Muscle of arm (tissue), 14 donors: Measurements from ENCODE around the gene CNBD2. TPM values are rescaled to one million over a fixed set of nuclear protein-coding genes. Genes with fewer than 3 reads are reported as not detected.
A peak's percentile ranks its signal among the peaks of the same experiment; 100 is the strongest.
"Not testable (repeated sequence)": the region's sequence is repeated elsewhere in the genome, so short reads cannot be mapped to it uniquely, and the experiment has no call there.

Experiments
- DNase-seq: peaks from one replicate; pipeline ENCODE4 v3.0.0-alpha.2; 2013
- long read RNA-seq, 11 donors: transcript quantifications; one replicate each; lab custom pipeline, GENCODE V29; 2026
- polyA plus RNA-seq, 12 donors: library from polyadenylated mRNA; unstranded; fragments of 120-200 nt; gene quantifications; one replicate each; pipeline ENCODE4 v1.2.1, GENCODE V29; 2013; ENCODE audit not compliant: insufficient read length in 12 of 12

The CNBD2 gene
- polyA plus RNA-seq: under 1 TPM in 8 of 12 donors, not detected in 4; 0.25 to 0.62 (median 0.39) TPM
- long read RNA-seq, donor 1, partial matches to known transcripts: 0 of 3 reads
- long read RNA-seq, donor 1, other reads (novel, unspliced or antisense): 0 of 3 reads
- long read RNA-seq, donor 2, transcript CNBD2-206 (1 exons, 662 nt): major isoform, 6 of 6 reads
- long read RNA-seq, donor 2, partial matches to known transcripts: 0 of 6 reads
- long read RNA-seq, donor 2, other reads (novel, unspliced or antisense): 0 of 6 reads
- long read RNA-seq, donor 3, partial matches to known transcripts: 0 of 2 reads
- long read RNA-seq, donor 3, other reads (novel, unspliced or antisense): 0 of 2 reads
- long read RNA-seq, donor 4, partial matches to known transcripts: 0 of 2 reads
- long read RNA-seq, donor 4, other reads (novel, unspliced or antisense): 0 of 2 reads
- long read RNA-seq, donor 5, partial matches to known transcripts: 0 of 4 reads
- long read RNA-seq, donor 5, other reads (novel, unspliced or antisense): 0 of 4 reads
- long read RNA-seq, donor 6, partial matches to known transcripts: 0 of 1 reads
- long read RNA-seq, donor 6, other reads (novel, unspliced or antisense): 0 of 1 reads
- long read RNA-seq, donor 7, partial matches to known transcripts: 0 of 1 reads
- long read RNA-seq, donor 7, other reads (novel, unspliced or antisense): 0 of 1 reads
- long read RNA-seq, donor 8, partial matches to known transcripts: 0 of 2 reads
- long read RNA-seq, donor 8, other reads (novel, unspliced or antisense): 0 of 2 reads
- long read RNA-seq, donor 9, partial matches to known transcripts: 0 of 3 reads
- long read RNA-seq, donor 9, other reads (novel, unspliced or antisense): 0 of 3 reads
- long read RNA-seq, donor 10: 0 reads
- long read RNA-seq, donor 11, partial matches to known transcripts: 0 of 4 reads
- long read RNA-seq, donor 11, other reads (novel, unspliced or antisense): 0 of 4 reads

- DNase-seq: no peak
Observed at GRCh38 chr20:35967979-35968640, at the start of gene CNBD2. Gene CNBD2 (plus strand): TSS chr20:35968590. CDS start chr20:35968763, 173 bp downstream.

DNA sequence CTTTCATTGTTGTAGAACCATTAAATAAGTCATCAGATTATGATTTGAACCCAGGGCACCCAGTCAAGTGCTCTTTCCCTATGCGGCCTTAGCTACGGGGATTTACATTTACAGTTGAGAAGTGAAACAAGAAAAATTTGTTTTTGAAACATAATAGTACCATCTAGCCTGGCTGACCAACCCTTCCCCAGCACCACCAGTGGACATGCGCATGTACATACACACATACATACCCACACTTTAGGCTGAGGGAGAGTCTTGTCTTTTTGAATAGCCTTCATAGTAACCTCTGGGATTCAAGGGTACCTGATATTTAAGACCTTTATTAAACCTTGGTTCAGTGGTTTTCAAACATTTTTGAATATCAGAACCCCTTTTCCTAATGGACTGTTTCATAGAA is 47.9 kb upstream of the CNBD2 start:
- no peak for DNase-seq

GRCh38 chr20:35929301-35929700 is 39.1 kb upstream of the CNBD2 start:
- DNase-seq: no peak

DNA sequence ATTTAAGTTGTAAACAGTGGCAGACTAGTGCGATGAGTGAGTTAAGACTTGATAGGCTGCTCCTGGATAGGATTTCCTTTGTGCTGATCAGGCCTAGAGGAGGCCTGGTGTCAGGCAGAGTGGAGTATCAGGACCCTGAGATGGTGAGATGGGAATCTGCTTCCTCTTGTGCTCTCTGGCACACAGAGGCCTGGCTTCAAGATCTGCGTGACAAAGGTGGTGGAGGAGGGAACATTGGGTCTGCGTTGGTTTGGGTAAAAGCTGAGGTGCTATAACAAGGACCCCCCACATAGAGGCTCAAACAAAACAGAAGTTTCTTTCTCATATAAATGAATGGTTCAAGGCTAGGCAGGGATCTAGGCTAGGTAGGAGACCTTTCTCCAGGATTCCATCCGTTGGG is 34.3 kb upstream of the CNBD2 start:
- DNase-seq: no peak

- no peak for DNase-seq
Observed at GRCh38 chr20:35939264-35939663, 29.1 kb upstream of the CNBD2 start.

DNA sequence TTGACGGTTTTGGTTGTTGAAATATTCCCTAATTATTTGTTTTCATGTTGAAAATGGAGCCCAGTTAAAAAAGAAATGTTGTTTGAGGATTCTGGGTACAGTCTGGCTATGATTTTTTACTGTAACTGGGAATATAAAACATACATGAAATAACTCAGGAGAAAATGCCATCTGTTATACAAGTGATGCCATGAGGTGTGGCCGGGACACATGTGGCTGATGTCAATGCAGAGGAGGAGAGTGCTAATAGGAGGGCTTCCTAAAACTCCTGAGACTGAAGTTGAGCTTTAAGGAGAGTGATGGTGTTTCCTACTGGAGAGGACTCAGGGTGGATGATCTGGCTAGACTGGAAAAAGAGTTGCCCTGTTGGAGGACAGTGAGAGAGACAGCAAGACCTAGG is 26.8 kb upstream of the CNBD2 start:
- no peak for DNase-seq

DNA sequence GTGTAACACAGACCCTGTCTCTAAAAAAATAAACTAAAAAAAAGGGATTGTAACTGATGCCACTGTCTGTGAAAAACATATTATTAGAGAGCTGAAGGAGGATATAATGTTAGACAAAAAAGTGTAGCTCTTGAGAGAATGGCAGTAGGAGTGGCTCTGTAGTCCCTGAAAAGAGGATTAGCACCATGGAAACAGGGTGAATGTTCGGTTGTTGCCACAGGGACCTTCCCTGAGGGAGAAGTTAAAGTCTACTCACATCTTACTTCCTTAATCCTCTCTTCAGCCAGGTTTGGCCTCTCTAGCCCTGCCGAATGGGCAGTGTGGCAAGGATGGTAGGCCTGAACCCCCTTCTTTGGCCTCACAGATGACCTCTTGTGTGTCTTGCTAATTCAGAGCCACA is 26.1 kb upstream of the CNBD2 start:
- no peak for DNase-seq

DNA sequence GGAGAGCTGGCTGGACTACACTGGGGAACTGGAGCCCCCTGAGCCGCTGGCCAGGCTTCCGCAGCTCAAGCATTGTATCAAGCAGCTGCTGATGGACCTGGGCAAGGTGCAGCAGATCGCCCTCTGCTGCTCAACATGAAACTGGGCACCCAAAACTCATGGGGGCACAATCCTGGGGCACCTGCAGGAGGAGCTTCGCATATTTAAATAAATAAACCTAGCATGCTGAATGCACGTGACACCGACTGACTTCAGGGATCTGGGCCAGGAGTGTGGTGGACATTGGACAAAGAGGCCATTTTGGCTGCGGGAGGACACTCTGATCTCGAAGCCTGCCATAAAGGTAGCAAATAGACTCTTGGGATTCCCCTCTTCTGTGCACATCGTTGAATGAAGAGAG is 20.9 kb upstream of the CNBD2 start:
- DNase-seq: no peak

GRCh38 chr20:35947907-35948306 is 20.5 kb upstream of the CNBD2 start:
- no peak for DNase-seq

DNA sequence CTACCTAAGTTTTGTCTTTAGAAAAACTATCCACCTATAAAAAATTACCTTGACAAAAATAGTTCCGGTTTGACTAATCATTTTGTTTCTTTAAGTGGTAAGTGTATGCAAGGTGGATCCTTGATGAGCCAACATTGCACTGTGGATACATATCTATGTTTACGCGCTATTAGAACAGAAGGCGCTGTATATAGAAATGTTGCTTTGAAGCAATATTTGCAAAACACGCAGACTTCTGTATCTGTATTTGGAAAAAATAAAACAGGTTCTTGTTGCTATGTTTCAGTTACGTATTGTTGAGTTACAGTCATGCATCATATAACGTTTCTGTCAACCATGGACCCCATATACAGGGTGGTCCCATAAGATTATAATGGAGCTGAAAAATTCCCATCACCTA is 18.3 kb upstream of the CNBD2 start:
- no peak for DNase-seq

GRCh38 chr20:35952080-35952479 is 16.3 kb upstream of the CNBD2 start:
- not testable (repeated sequence) for DNase-seq

DNA sequence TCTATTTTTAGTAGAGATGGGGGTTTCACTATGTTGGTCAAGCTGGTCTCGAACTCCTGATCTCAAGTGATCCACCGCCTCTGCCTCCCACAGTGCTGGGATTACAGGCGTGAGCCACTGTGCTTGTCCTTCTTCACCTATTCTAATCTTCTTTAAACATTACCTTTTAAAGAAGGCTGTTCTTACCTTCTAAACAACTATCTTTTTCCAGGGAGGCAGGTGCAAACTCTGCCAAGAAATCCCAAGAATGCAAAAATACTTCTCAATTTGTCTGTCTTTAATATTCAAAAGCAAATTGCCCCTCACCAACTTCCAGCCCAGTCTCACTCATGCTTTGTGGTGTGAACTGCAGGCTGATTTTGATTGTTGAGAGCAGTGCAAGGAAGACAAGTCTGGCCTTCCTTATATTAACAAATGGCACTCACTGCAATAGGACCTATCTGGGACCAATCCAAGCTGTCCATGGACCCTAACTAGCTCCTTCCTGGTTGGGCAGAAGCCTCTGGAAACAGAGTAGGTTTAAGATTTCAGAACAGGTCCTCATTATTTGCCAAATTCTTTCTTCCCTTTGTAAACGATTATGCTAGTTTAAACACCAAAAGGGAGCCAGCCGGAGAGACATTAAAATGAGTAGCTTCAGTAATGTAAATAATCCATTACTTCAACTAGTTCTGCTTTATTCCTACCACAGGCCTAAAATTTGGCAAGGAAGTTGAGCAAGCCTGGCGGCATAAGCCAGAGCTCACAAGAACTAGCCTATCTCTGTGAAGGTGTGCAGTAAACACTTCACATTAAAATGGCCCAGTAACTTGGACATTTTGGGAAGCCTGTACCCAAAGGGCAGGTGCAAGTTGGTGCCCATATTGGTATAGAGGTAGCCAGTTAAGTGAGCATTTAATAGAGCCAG is 15.7 kb upstream of the CNBD2 start:
- DNase-seq: no peak

DNA sequence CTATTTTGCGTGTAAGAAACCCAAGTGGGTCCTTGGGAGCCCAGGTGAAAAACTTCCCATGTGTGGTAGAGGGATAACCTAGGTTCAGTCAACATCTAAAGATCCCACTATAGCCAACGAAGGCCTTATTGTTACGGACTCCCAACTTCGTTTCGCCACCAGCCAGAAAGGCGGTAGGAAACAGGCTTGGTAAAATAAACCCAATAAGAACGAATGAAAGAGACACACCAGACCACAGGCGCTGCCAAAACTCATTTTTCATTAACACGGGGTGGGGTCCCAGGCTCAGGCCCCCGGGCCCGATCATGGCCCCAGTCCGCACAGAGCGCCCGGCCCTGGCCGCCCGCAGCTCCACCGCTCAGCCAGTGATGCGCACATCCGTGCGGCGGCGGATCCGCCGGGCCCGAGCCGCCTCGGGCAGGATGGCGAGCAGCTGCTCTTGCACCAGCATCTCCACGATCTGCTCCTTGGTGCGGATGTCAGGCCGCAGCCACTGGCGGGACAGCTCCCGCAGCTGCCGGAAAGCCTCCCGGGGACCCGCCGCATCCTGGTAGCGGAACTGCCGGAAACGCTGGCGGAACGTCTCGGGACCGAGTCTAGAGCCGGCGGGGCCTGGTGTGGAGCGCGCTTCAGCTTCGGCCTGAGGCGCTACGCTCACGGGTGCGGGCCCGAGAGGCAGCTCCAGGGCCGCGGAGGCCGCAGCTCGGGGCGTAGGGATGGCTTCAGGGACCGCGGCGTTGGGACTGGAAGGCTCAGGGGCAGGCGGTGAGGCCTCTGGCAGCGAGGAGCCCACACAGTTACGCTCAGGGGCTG is 14.8 kb upstream of the CNBD2 start:
- no peak for DNase-seq

- peak; percentile 98 for DNase-seq
Observed at GRCh38 chr20:35954200-35954906, 14.0 kb upstream of the CNBD2 start, which contains the start of gene SCAND1. Gene SCAND1 (minus strand): TSS chr20:35954502. CDS start chr20:35954284, 218 bp downstream.

GRCh38 chr20:35954907-35955251 is 13.5 kb upstream of the CNBD2 start:
- no peak for DNase-seq

- no peak for DNase-seq
Observed at GRCh38 chr20:35956616-35957015, 11.8 kb upstream of the CNBD2 start.

DNA sequence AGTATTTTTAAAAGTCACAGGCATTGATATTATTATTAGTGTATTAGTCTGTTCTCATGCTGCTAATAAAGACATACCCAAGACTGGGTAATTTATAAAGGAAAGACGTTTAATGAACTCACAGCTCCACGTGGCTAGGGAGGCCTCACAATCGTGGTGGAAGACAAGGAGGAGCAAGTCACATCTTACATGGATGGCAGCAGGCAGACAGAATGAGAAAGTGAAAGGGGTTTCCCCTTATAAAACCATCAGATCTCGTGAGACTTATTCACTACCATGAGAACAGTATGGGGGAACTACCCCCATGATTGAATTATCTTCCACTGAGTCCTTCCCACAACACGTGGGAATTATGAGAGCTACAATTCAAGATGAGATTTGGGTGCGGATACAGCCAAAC is 9.1 kb upstream of the CNBD2 start:
- DNase-seq: not testable (repeated sequence)

GRCh38 chr20:35963878-35964277 is 4.5 kb upstream of the CNBD2 start:
- DNase-seq: no peak

GRCh38 chr20:35968930-35969329 is 540 bp downstream of the CNBD2 start:
- no peak for DNase-seq
